GM12865 (cell line): ENCODE measurements around the gene TBC1D7.

Source experiments
- DNase-seq: peaks from one replicate; pipeline ENCODE4 v3.0.0; 2010; ENCODE audit warnings: low read depth
- H3K4me3 ChIP-seq: 2 replicates; pipeline ENCODE4 v1.5.1; 2011; ENCODE audit warnings: mild to moderate bottlenecking, low read depth, low read length, control low read depth
- TF ChIP-seq, protein P1 (sequence below): IDR thresholded peaks from 2 replicates; pipeline ENCODE4 v1.5.1; 2011; ENCODE audit warnings: low read length, control low read depth, low read depth, inconsistent platforms; ENCODE audit not compliant: insufficient read depth; ENCODE audit errors: missing control alignments

The TBC1D7 gene

DNA sequence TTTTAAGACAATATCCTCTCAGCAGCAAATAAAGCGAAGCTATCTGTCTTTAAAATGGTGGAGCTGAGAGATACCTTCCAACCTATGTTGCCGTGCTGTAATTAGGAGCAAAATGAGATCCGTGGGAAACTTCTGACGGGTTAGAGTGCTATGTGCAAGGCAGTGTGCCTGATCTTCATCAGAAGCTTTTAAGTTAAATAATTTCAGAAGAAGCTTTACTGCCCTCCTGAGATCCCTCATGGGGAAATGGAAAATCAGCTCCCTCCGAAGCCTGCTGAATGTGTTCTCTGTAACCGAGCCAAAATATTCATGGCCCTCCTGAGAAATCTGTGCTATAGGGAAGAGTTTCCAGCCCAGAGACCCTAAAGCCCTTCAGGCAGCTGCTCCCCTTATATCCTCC lies 43.7 kb upstream of the TBC1D7 start:
- TF ChIP-seq, protein P1, sequence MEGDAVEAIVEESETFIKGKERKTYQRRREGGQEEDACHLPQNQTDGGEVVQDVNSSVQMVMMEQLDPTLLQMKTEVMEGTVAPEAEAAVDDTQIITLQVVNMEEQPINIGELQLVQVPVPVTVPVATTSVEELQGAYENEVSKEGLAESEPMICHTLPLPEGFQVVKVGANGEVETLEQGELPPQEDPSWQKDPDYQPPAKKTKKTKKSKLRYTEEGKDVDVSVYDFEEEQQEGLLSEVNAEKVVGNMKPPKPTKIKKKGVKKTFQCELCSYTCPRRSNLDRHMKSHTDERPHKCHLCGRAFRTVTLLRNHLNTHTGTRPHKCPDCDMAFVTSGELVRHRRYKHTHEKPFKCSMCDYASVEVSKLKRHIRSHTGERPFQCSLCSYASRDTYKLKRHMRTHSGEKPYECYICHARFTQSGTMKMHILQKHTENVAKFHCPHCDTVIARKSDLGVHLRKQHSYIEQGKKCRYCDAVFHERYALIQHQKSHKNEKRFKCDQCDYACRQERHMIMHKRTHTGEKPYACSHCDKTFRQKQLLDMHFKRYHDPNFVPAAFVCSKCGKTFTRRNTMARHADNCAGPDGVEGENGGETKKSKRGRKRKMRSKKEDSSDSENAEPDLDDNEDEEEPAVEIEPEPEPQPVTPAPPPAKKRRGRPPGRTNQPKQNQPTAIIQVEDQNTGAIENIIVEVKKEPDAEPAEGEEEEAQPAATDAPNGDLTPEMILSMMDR, result no peak
- no peak overlapping the region for H3K4me3 ChIP-seq
- no peak for DNase-seq

DNA sequence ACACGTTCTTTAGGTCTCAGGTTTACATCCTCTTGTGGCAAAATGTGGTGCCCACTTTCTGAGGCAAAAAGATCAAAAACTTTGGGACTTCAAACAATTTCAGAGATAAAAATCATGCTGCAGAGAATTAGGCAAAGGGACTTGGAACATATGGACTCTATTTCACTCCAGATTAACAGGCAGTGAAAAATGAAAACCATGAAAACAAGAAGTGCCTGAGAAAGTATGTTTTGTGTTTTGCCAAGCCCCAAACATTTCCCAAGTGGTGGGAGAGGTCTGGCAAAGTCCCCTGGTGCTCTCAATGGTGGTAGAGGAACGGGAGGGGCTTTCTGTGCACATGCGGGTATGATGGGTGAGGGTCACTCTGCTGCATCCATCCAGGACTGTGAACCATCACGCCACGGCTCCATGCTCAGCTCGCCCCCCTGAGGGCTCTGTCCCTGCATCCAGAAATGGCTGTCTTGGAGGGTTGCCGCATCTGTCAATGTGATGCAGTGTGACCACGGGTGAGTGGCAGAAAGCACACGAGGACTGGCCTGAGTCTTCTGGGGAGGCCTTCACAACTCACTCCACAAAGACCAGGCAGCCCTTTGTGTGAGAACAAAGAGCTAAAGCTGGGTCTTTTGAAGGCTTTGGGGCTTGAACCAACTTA lies 43.2 kb upstream of the TBC1D7 start:
- DNase-seq, result no peak
- no peak overlapping the region for H3K4me3 ChIP-seq
- TF ChIP-seq, protein P1, result no peak

DNA sequence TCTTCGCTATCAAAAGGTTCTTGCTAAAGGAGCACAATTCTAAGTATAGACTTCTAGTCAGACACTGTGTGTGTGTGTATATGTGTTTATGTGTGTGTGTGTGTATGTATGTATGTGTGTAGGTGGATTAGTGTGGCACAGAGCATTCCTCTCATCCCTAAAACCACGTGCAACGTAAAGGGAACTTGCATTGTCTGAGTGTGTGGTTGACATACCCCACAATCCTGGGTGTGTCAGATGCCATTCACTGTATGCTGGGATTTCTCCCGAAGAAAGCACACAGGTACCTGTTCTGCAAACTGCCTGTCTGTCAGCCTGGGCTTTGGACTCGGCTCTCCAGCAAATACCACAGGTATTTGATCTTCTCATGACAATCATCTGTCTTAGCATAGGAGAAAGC lies 42.3 kb upstream of the TBC1D7 start:
- H3K4me3 ChIP-seq, result no peak overlapping the region
- no peak for DNase-seq
- TF ChIP-seq, protein P1, result no peak

DNA sequence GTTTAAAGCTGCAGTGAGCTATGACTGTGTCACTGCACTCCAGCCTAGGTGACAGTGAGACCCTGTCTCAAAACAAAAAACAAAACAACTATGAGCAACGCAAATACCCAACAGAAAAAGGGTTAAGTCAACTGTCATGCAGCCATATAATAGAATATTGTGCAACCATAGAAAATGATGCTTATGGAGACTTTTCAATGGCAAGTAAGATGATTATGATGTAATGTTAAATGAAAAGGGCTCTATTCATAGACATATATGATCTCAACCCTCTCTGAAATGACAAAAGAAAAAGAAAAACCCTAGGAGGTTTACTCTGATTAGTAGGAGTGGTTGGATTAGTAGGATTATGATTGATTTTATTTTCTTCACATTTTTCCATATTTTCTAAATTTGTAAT lies 41.3 kb upstream of the TBC1D7 start:
- no peak for DNase-seq
- H3K4me3 ChIP-seq, result no peak overlapping the region
- TF ChIP-seq, protein P1, result no peak

DNA sequence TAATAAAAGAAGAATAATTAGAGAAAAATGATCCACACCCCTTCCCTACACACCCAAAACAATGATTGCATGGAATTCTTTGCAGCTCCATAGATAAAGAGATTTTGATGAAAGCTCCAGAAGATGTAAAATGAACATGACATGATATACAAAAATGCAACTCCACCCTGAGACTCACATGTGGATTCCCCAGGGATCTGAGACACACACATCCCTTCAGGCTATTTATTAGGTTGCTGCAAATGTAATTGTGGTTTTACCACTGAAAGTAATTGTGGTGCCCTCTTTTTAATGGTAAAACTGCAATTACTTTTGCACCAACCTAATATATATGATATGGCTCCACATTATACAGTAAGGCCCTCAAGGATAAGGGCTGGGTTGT lies 40.4 kb upstream of the TBC1D7 start:
- no peak for DNase-seq
- H3K4me3 ChIP-seq, result no peak overlapping the region
- TF ChIP-seq, protein P1, result no peak

DNA sequence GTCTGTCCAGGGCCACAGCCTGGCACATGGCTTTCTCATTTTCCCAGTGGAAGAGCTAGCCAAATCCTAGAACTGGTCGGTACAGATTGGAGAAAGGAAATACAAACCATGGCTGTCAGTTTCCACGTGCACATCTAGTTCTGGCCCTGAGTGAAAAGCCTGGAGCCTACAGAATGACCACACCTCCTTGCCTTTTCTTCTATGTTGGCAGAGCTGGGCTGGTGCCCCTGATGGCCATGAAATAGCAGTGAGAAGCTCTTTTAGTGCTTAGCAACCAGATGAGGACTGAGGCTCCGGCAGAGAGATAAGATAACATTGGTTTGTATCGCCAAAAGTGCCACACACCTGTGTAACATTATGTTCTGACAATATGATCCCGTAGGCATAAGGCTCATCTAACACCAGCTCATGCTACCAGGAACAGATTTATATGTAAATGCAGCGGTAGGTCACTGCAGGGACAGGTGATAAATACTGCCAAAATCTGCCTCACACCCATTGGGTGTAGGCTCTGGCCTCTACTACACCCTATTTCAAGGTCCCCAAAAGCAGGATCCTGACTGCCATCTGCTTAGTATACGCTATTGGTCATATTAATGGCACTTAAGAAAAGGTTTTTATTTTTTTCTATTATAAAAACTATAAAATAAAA lies 39.9 kb upstream of the TBC1D7 start:
- no peak for DNase-seq
- TF ChIP-seq, protein P1, result no peak
- H3K4me3 ChIP-seq, result no peak overlapping the region

DNA sequence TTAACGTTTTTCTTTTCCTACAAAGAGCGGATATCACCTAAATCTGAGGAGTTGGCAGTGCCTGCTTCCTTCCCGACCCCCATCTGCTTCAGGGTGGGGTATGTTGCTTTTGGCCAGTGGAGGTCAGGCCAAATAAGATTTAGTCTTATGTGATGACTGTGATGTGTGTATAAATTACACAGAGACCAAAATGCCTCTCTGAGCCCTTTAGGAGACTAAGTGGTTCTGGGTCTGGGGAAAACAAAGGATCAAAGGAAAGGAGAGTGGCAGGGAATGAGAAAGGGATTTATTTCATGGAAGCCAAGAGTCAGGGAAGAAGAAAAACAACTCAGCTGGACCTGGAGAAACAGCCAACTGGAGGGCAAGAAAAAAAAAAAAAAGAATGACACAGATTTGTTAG lies 39.1 kb upstream of the TBC1D7 start:
- DNase-seq, result no peak
- TF ChIP-seq, protein P1, result no peak
- H3K4me3 ChIP-seq, result no peak overlapping the region
